C4-2B (cell line): Measurements from ENCODE around the gene NSFL1C.
A peak's percentile ranks its signal among the peaks of the same experiment; 100 is the strongest.

Experiments
- H3K27ac ChIP-seq: fragments of 450-650 bp; 2 replicates; pipeline ENCODE4 v1.5.1; 2017
- CTCF ChIP-seq: fragments of 450-650 bp; conservative IDR thresholded peaks from 2 replicates; pipeline ENCODE4 v1.5.1; 2017; ENCODE audit warnings: mild to moderate bottlenecking
- ZFX ChIP-seq: fragments of 450-650 bp; IDR thresholded peaks from 2 replicates; pipeline ENCODE4 v1.6.1; 2017

The NSFL1C gene

DNA sequence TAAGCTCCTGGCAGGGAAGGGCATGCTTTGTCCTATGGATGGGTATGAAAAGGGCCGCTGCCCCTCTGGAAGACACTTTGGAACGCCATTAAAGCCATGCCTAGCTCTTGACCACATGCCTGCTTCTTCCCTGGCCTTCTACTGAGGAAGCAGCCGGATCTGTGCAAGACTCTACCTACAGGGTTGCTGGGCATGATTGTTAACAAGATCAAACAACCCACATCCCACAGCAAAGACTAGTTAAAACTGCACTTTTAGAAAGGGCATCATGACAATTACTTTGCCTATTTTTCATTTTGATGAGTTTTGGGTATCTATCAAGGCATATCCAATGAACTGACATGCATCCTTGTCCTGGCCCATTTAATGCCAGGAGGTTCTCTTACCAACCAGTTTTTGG lies 25.5 kb downstream of the NSFL1C start:
- H3K27ac ChIP-seq = no peak overlapping the region
- TF ChIP-seq ZFX = no peak
- TF ChIP-seq CTCF = no peak

- no peak overlapping the region for H3K27ac ChIP-seq
- TF ChIP-seq ZFX = no peak
- peak; percentile 24 for TF ChIP-seq CTCF
Measured at GRCh38 chr20:1440024-1440423, 26.6 kb downstream of the NSFL1C start.

DNA sequence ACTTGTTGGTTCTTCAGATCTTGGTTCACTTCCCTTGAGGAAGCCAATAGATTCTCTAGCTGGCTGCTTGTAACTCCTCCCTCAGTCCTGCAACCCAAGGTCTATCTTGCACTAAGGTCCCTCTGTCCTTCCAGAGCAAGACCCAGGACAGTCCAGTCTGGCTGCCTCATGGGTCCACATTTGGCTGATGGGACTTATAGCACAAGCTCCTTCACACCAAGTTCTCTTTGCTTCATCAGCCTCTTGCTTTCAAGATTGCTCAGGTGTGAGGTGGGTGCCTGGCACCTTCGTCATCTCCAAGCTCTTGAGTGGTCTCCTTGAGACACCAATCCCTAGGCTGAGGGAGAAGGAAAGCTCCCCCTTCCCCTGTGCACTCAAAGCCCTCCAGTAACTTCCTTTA lies 28.3 kb downstream of the NSFL1C start:
- no peak overlapping the region for H3K27ac ChIP-seq
- TF ChIP-seq CTCF (no peak), ZFX (no peak)

GRCh38 chr20:1437235-1437904 lies 29.3 kb downstream of the NSFL1C start:
- no peak overlapping the region for H3K27ac ChIP-seq
- TF ChIP-seq ZFX (no peak), CTCF (peak; percentile 92)

DNA sequence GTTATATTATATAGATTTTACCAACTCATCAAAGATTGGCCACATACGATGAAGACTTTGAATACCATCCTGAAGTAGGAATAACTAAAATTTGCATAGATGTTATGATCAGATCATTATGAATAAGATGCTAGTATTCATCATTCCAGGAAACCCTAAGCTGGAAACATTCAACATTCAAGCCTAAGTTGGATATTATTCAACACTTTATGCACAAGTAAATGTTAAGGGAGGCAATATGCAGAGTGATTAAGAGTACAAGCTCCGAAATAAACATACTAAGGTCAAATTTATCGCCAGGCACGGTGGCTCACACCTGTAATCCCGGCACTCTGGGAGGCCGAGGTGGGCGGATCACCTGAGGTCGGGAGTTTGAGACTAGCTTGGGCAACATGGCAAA lies 30.4 kb downstream of the NSFL1C start:
- no peak for TF ChIP-seq ZFX
- TF ChIP-seq CTCF = no peak
- no peak overlapping the region for H3K27ac ChIP-seq

GRCh38 chr20:1435337-1435699 lies 31.3 kb downstream of the NSFL1C start:
- TF ChIP-seq CTCF (no peak), ZFX (no peak)
- no peak overlapping the region for H3K27ac ChIP-seq

DNA sequence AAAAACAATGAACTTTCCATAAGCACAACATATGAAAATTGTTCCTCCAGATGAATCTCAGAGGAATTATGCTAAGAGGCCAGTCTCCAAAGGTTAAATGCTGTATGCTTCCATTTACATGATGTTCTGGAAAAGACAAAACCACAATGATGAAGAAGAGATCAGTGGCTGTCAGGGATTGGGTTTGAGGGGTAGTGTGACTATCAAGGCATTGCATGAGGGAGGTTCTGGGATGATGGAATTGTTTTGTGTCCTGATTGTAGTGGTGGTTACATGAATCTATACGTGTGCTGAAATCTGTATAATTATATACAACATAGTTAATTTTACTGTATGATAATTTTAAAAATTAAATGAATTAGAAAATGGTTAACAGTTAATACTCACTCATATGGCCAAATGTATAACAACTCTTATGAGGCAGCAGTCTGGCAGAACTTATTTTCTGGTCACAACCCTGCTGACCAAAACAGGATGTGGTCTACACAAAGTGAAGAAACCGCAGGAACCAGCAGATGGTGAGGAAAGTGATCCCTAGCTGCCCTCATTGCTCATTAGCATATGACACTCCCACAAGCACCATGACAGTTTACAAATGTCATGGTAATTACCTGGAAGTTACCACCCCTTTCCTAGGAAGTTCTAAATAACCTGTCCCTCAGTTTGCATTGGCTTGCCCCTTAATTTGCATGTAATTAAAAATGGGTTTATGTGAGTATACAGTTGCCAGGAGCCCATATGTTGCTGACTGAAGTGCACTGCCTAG lies 31.9 kb downstream of the NSFL1C start:
- H3K27ac ChIP-seq = no peak overlapping the region
- TF ChIP-seq CTCF (no peak), ZFX (no peak)
